AG04450 (cell line): Measurements from ENCODE around the gene MAML2. TPM values are rescaled to one million over a fixed set of nuclear protein-coding genes. Genes with fewer than 3 reads are reported as not detected.

Source experiments
- CTCF ChIA-PET: fragments of 300-600, 350-600 bp; formaldehyde crosslinking; extraction: SDS; loops from one replicate; lab custom pipeline; 2022; ENCODE audit warnings: antibody characterized with exemption, inconsistent platforms; lab: Charles Lee
- POLR2A ChIA-PET: fragments of 350-600 bp; formaldehyde crosslinking; extraction: SDS; loops from one replicate; lab custom pipeline; 2021; ENCODE audit warnings: antibody characterized with exemption, inconsistent platforms; lab: Yijun Ruan, JAX
- DNase-seq: peaks from one replicate; pipeline ENCODE4 v3.0.0-alpha.2; 2011; ENCODE audit warnings: low read depth, low spot score
- H3K27ac ChIP-seq: one replicate; pipeline ENCODE4 v1.5.1; 2012; ENCODE audit warnings: low read depth, low read length, control low read depth
- H3K27me3 ChIP-seq: one replicate; pipeline ENCODE4 v1.6.0; 2012; ENCODE audit warnings: low read length; ENCODE audit not compliant: control insufficient read depth, insufficient read depth
- H3K4me3 ChIP-seq: 2 replicates; pipeline ENCODE4 v1.5.1; 2011; ENCODE audit warnings: mild to moderate bottlenecking, low read depth, low read length, control low read depth
- H3K9me3 ChIP-seq: 2 replicates; pipeline ENCODE4 v1.5.1; 2012; ENCODE audit warnings: low read length; ENCODE audit not compliant: control insufficient read depth, insufficient read depth
- polyA plus RNA-seq: library from polyadenylated mRNA; depleted of rRNA; stranded (reverse); fragments of >200 nt; gene quantifications from 2 replicates; pipeline ENCODE4 v1.2.3, GENCODE V29; 2011
- TF ChIP-seq, protein P1 (sequence below): IDR thresholded peaks from 2 replicates; pipeline ENCODE4 v1.5.1; 2011; ENCODE audit warnings: low read depth, low read length, control low read depth, inconsistent platforms

MAML2 gene
- polyA plus RNA-seq, 1 experiment, result 23.0 TPM

DNA sequence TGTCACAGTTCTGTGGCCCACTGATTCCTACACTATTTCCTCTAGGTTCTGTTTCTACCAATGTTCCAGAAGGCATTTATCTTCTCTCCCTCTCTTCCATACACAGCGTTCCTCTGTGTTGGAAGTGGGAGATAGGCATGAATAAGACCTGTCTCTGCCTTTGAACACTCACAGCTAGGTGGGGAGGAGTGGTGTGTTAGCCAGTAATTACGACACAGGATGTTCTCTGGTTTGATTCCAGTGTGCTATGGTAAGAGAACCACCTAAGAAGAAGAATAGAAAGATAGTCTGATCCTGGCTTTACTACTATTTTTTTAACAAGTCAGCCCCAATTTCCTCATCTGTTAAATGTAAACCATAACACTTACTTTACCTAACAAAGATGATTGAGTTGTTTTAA is 218.8 kb downstream of the MAML2 start:
- Histone ChIP-seq H3K9me3 (no peaks in the 10 kb centered on the region), H3K27me3 (no peaks in the 10 kb centered on the region), H3K27ac (no peak overlapping the region), H3K4me3 (no peak overlapping the region)
- POLR2A ChIA-PET, result no interaction called here
- TF ChIP-seq, protein P1, sequence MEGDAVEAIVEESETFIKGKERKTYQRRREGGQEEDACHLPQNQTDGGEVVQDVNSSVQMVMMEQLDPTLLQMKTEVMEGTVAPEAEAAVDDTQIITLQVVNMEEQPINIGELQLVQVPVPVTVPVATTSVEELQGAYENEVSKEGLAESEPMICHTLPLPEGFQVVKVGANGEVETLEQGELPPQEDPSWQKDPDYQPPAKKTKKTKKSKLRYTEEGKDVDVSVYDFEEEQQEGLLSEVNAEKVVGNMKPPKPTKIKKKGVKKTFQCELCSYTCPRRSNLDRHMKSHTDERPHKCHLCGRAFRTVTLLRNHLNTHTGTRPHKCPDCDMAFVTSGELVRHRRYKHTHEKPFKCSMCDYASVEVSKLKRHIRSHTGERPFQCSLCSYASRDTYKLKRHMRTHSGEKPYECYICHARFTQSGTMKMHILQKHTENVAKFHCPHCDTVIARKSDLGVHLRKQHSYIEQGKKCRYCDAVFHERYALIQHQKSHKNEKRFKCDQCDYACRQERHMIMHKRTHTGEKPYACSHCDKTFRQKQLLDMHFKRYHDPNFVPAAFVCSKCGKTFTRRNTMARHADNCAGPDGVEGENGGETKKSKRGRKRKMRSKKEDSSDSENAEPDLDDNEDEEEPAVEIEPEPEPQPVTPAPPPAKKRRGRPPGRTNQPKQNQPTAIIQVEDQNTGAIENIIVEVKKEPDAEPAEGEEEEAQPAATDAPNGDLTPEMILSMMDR, result no peak
- CTCF ChIA-PET, result interaction anchor here (1.0 to 1.3 kb wide), 2 partner anchors 219 kb away, joined by 4 to 5 read pairs; partner anchors contain the start of gene MAML2
- no peak for DNase-seq

DNA sequence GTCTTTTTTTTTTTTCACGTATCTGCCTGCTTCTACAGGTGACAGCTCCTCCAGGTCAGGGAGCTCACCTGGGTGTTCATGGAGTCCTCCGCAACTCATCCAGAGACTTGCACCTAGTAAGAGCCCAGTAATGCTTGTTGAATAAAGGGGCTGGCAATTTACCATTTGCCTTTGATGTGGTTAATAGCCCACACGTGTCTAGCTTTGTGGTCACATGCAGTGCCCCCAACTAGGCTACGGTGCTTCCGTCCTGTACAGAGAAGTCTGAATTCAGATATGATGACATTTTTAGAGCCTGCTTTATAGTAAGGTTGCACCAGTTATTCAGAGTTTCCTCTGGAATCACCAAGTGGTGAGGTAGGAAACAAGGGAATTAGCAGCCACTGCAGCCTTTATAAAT is 219.7 kb downstream of the MAML2 start:
- TF ChIP-seq, protein P1, result no peak
- no peaks in the 10 kb centered on the region for H3K9me3 ChIP-seq
- POLR2A ChIA-PET, result no interaction called here

DNA sequence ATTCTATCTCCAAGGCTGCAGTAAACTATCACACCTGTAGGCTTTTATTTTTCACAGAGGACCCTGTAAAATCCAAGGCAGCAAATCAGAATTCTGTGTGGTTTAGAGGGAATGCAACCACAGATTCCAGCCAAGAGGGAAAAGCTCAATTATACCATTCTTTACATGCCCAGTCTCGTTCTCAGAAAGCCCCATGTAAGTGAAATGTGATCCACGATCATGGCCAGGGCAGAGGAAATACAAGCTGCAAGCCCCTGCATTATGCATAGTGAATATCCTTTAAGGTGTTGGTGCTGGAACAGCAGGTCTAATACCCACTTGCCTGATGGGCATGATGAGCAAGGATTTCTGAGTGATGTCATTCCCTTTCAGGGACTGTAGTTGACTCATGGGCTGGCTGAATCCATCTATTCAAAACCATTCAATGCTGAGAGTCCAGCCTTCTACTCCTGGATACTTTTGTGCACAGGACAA is 220.4 kb downstream of the MAML2 start:
- H3K27ac ChIP-seq, result no peak overlapping the region
- TF ChIP-seq, protein P1, result no peak
- no peak for DNase-seq
- ChIA-PET POLR2A (no interaction called here), CTCF (interaction anchor here (1.4 kb wide), 1 partner anchor 271 kb away, joined by 3 read pairs; no protein-coding TSS in a partner anchor)
- no peak overlapping the region for H3K4me3 ChIP-seq
- H3K27me3 ChIP-seq, result no peaks in the 10 kb centered on the region
- no peaks in the 10 kb centered on the region for H3K9me3 ChIP-seq

More for the DNA sequence above, 219.7 kb downstream of the MAML2 start:
- CTCF ChIA-PET, result interaction anchor here (1.0 to 1.4 kb wide), 2 partner anchors 220 to 271 kb away, joined by 3 to 5 read pairs; partner anchors contain the start of gene MAML2
- Histone ChIP-seq H3K27ac (no peak overlapping the region), H3K4me3 (no peak overlapping the region), H3K27me3 (no peaks in the 10 kb centered on the region)
- DNase-seq, result no peak

DNA sequence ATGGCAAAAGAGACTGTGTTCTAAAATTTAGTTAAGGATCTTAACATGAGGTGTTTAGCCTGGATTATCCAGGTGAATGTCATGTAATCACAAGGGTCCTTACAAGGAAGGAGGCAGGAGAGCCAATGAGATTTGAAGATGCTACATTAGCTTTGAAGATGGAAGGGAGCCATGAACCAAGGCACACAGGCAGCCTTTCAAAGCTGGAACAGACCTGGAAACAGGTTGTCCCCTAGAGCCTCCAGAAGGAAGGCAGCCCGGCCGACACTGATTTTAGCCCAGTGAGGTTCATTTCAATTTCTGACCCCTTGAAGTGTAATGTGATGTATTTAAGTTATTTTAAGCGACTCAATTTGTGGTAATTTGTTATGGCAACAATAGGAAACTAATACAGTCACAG is 223.8 kb downstream of the MAML2 start:
- Histone ChIP-seq H3K9me3 (no peaks in the 10 kb centered on the region), H3K27ac (no peak overlapping the region), H3K4me3 (no peak overlapping the region), H3K27me3 (no peaks in the 10 kb centered on the region)
- no peak for DNase-seq
- ChIA-PET CTCF (no interaction called here), POLR2A (no interaction called here)
- TF ChIP-seq, protein P1, result no peak

DNA sequence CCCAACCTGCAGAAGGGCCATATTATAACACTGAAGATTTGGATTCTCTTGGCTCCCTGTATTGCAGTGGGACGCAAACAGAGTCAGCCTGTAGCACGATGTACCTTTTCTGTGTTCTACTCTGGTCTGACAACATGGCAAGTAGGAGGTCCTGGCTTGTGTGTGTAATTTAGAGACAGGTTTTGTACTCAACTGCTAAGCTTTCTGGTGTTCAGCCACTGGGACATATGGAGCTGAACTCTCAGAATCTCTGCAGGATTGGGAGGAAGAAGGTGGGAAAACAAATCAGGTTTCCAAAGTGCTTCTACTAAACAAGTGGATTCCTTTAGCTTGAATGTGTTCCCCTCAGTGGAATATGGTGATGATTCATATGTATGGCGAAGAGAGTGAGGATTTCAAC is 226.6 kb downstream of the MAML2 start:
- ChIA-PET CTCF (interaction anchor here (0.8 to 3.5 kb wide), 2 partner anchors 226 to 235 kb away, joined by 3 to 16 read pairs; partner anchors contain the start of gene MAML2), POLR2A (no interaction called here)
- DNase-seq, result no peak
- TF ChIP-seq, protein P1, result no peak
- Histone ChIP-seq H3K27ac (no peak overlapping the region), H3K27me3 (no peaks in the 10 kb centered on the region), H3K4me3 (no peak overlapping the region), H3K9me3 (no peaks in the 10 kb centered on the region)
